Naive B cell (primary cell): Measurements from ENCODE around the gene FSD1L. TPM values are rescaled to one million over a fixed set of nuclear protein-coding genes. Genes with fewer than 3 reads are reported as not detected.
"Not testable (repeated sequence)": the region's sequence is repeated elsewhere in the genome, so short reads cannot be mapped to it uniquely, and the experiment has no call there.

ENCODE experiments used
- ATAC-seq, 2 donors: fragments of 150-1000 bp; cut with Tn5 transposase; 2 replicates each; pipeline ENCODE4 v1.10.0; 2021; ENCODE audit warnings: low read depth in 2 of 2, mild to moderate bottlenecking in 2 of 2, moderate library complexity in 2 of 2
- DNase-seq: peaks from one replicate; pipeline ENCODE4 v3.0.0; 2022
- H3K27ac Mint-ChIP-seq, 6 donors: one replicate each; pipeline ENCODE4 v1.8.0; 2020 to 2022; ENCODE audit warnings: mild to moderate bottlenecking in 6 of 6, mixed read lengths in 6 of 6, moderate library complexity in 5 of 6, inconsistent platforms in 2 of 6
- H3K27me3 Mint-ChIP-seq, 3 donors: one replicate each; pipeline ENCODE4 v1.8.0; 2021 to 2022; ENCODE audit warnings: mixed read lengths in 3 of 3, mild to moderate bottlenecking in 1 of 3
- H3K36me3 Mint-ChIP-seq, 2 donors: one replicate each; pipeline ENCODE4 v1.8.0; 2020 to 2022; ENCODE audit warnings: mixed read lengths in 2 of 2, inconsistent platforms in 1 of 2, mild to moderate bottlenecking in 1 of 2
- H3K4me1 Mint-ChIP-seq, 3 donors: one replicate each; pipeline ENCODE4 v1.8.0; 2020 to 2022; ENCODE audit warnings: mixed read lengths in 3 of 3, inconsistent platforms in 1 of 3, mild to moderate bottlenecking in 1 of 3, moderate library complexity in 1 of 3
- H3K4me3 Mint-ChIP-seq, 8 donors: one replicate each; pipeline ENCODE4 v1.8.0; 2020 to 2022; ENCODE audit warnings: mild to moderate bottlenecking in 8 of 8, mixed read lengths in 8 of 8, moderate library complexity in 8 of 8, inconsistent platforms in 2 of 8
- H3K9me3 Mint-ChIP-seq, 7 donors: one replicate each; pipeline ENCODE4 v1.8.0; 2020 to 2022; ENCODE audit warnings: mixed read lengths in 7 of 7, mild to moderate bottlenecking in 5 of 7, inconsistent platforms in 2 of 7, moderate library complexity in 1 of 7
- polyA plus RNA-seq, 6 donors: library from polyadenylated mRNA; unstranded; fragments of 300-500 nt; fragmentation: Illumina TruSeq; gene quantifications; one replicate each; pipeline ENCODE4 v1.2.3, GENCODE V29; 2021; ENCODE audit warnings: low read depth in 6 of 6

Gene FSD1L
- polyA plus RNA-seq, 6 donors from 2014 or later: 2.5 to 5.9 (median 3.5) TPM

GRCh38 chr9:105579952-105580351 lies 132.1 kb downstream of the FSD1L start:
- not testable (repeated sequence) for H3K27ac Mint-ChIP-seq, H3K4me3 Mint-ChIP-seq, H3K27me3 Mint-ChIP-seq, DNase-seq, ATAC-seq, H3K36me3 Mint-ChIP-seq, H3K4me1 Mint-ChIP-seq
- peaks cover 0 to 17% (median 6%) of the 10 kb centered on the region in 7 donors for H3K9me3 Mint-ChIP-seq

- not testable (repeated sequence) for H3K27me3 Mint-ChIP-seq, DNase-seq, ATAC-seq, H3K27ac Mint-ChIP-seq, H3K36me3 Mint-ChIP-seq, H3K4me3 Mint-ChIP-seq, H3K4me1 Mint-ChIP-seq
- peaks cover 0 to 10% (median 5%) of the 10 kb centered on the region in 7 donors for H3K9me3 Mint-ChIP-seq
These were observed 133.7 kb downstream of the FSD1L start for GRCh38 chr9:105581550-105581949.

DNA sequence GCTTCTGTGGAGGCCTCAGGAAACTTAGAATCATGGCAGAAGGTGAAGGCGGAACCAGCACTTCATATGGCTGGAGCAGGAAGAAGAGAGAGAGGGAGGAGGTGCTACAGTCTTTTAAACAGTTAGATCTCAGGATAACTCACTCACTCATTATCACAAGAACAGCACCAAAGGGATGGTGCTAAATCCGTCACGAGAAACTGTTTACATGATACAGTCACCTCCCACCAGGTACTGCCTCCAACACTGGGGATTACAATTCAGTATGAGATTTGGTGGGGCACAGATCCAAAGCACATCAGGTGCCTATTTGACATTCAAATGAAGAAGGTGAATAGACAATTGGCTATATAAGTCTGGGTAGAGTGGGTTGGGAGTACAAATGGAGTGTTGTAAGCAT lies 145.3 kb downstream of the FSD1L start:
- H3K27ac Mint-ChIP-seq: no peak overlapping the region
- peaks cover 0 to 3% (median 0%) of the 10 kb centered on the region in 3 donors for H3K4me1 Mint-ChIP-seq
- H3K9me3 Mint-ChIP-seq: peaks cover 6 to 23% (median 18%) of the 10 kb centered on the region in 7 donors
- no peak for ATAC-seq
- H3K27me3 Mint-ChIP-seq: no peaks in the 10 kb centered on the region
- H3K36me3 Mint-ChIP-seq: peaks cover 7 to 21% of the 10 kb centered on the region in 2 donors
- no peak for DNase-seq
- no peak overlapping the region for H3K4me3 Mint-ChIP-seq

Other genes starting within 250 kb of the FSD1L start
- gene SLC44A1, start 203.4 kb upstream of the FSD1L start, polyA plus RNA-seq: 10 to 100 TPM; 12.9 to 24.6 (median 19.3) TPM
- gene FKTN, start 110.1 kb downstream of the FSD1L start, polyA plus RNA-seq: 1 to 10 TPM in 5 of 6 donors, not detected in 1; 1.1 to 2.9 (median 1.6) TPM
- 1 to 10 TPM; 1.4 to 5.3 (median 2.5) TPM for gene TAL2, start 214.4 kb downstream of the FSD1L start, polyA plus RNA-seq
- 10 to 100 TPM; 30.7 to 71.1 (median 43.2) TPM for gene TMEM38B, start 246.5 kb downstream of the FSD1L start, polyA plus RNA-seq